AG04450 (cell line): ENCODE data around the gene EYA4. TPM values are rescaled to one million over a fixed set of nuclear protein-coding genes. Genes with fewer than 3 reads are reported as not detected.

ENCODE experiments used
- CTCF ChIA-PET: fragments of 300-600, 350-600 bp; formaldehyde crosslinking; extraction: SDS; loops from one replicate; lab custom pipeline; 2022; ENCODE audit warnings: antibody characterized with exemption, inconsistent platforms; lab: Charles Lee
- POLR2A ChIA-PET: fragments of 350-600 bp; formaldehyde crosslinking; extraction: SDS; loops from one replicate; lab custom pipeline; 2021; ENCODE audit warnings: antibody characterized with exemption, inconsistent platforms; lab: Yijun Ruan, JAX
- DNase-seq: peaks from one replicate; pipeline ENCODE4 v3.0.0-alpha.2; 2011; ENCODE audit warnings: low read depth, low spot score
- H3K27ac ChIP-seq: one replicate; pipeline ENCODE4 v1.5.1; 2012; ENCODE audit warnings: low read depth, low read length, control low read depth
- H3K27me3 ChIP-seq: one replicate; pipeline ENCODE4 v1.6.0; 2012; ENCODE audit warnings: low read length; ENCODE audit not compliant: control insufficient read depth, insufficient read depth
- H3K4me3 ChIP-seq: 2 replicates; pipeline ENCODE4 v1.5.1; 2011; ENCODE audit warnings: mild to moderate bottlenecking, low read depth, low read length, control low read depth
- H3K9me3 ChIP-seq: 2 replicates; pipeline ENCODE4 v1.5.1; 2012; ENCODE audit warnings: low read length; ENCODE audit not compliant: control insufficient read depth, insufficient read depth
- CTCF ChIP-seq: IDR thresholded peaks from 2 replicates; pipeline ENCODE4 v1.5.1; 2011; ENCODE audit warnings: low read depth, low read length, control low read depth, inconsistent platforms
- polyA plus RNA-seq: library from polyadenylated mRNA; depleted of rRNA; stranded (reverse); fragments of >200 nt; gene quantifications from 2 replicates; pipeline ENCODE4 v1.2.3, GENCODE V29; 2011

EYA4 gene
- polyA plus RNA-seq, 1 experiment, result 37.8 TPM

DNA sequence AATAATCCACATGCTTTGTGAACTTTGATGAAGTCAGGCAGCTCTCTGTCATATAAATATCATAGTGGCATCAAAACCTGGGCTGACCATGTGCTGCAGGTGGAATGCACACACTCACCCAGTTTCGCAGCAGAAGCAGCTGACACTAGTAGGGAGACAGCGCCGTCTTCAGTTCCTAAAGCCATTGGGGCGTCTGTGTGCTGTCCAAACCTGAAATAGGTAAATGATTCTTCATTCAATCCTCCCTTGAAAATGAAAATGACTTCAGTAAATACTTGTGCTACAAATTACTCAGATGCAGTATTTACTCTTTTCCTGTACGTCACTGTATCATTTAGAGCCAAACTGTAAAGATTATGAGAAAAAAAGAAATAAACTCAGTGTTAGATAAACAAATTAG is 127.5 kb downstream of the EYA4 start:
- Histone ChIP-seq H3K4me3 (no peak overlapping the region), H3K27me3 (no peaks in the 10 kb centered on the region), H3K9me3 (no peaks in the 10 kb centered on the region), H3K27ac (no peak overlapping the region)
- POLR2A ChIA-PET, result no interaction called here
- CTCF ChIA-PET, result no interaction called here
- TF ChIP-seq CTCF, result peak; percentile 12; the same call in 1 of the 2 replicates
- no peak for DNase-seq

GRCh38 chr6:133369773-133370272 is 128.7 kb downstream of the EYA4 start:
- DNase-seq, result no peak
- ChIA-PET CTCF (no interaction called here), POLR2A (no interaction called here)
- H3K4me3 ChIP-seq, result no peak overlapping the region
- no peak overlapping the region for H3K27ac ChIP-seq
- TF ChIP-seq CTCF, result no peak
- no peaks in the 10 kb centered on the region for H3K27me3 ChIP-seq
- no peaks in the 10 kb centered on the region for H3K9me3 ChIP-seq

DNA sequence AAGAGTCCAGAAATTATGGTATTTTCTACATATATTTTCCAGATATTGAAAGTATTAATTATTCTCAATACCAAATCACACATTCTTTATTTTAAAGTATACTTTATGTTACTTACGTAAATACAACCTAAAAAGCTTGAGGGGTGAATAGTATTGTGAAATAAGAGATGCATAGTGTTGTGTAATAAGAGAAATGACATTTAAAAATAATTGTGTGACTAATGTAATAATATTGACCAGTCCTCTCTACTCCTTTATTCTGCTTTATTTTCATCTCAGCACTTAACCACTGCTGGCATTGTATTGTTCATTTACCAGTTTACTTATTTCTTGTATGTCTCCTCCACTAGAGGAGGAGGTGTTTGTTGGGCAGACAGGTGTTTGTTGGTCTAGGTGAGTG is 135.6 kb downstream of the EYA4 start:
- TF ChIP-seq CTCF, result no peak
- DNase-seq, result no peak
- POLR2A ChIA-PET, result interaction anchor here (0.7 kb wide), 1 partner anchor 12 kb away, joined by 7 read pairs; no protein-coding TSS in a partner anchor
- no peak overlapping the region for H3K27ac ChIP-seq
- no peak overlapping the region for H3K4me3 ChIP-seq
- no peaks in the 10 kb centered on the region for H3K9me3 ChIP-seq
- CTCF ChIA-PET, result no interaction called here
- H3K27me3 ChIP-seq, result no peaks in the 10 kb centered on the region

DNA sequence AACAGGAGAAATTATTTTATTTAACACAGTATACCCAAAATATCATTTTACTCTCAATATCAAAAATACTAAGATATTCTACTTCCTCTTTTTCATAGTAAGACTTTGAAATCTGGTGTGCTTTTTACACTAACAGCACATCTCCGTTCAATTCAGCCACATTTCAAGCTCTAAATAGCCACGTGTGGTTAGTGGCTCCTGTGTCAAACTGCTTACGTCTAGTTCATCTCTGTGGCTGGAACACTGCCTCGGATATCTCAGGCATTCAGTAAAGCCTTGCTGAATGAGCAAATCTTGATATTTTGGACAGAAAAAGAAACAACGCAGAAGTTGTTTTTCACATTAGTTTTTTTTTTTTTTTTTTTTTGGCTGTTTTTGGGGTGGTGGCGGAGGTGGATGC is 136.1 kb downstream of the EYA4 start:
- Histone ChIP-seq H3K27me3 (no peaks in the 10 kb centered on the region), H3K9me3 (no peaks in the 10 kb centered on the region), H3K4me3 (no peak overlapping the region), H3K27ac (no peak overlapping the region)
- CTCF ChIA-PET, result no interaction called here
- DNase-seq, result no peak
- POLR2A ChIA-PET, result interaction anchor here (0.7 kb wide), 1 partner anchor 12 kb away, joined by 7 read pairs; no protein-coding TSS in a partner anchor
- no peak for TF ChIP-seq CTCF

DNA sequence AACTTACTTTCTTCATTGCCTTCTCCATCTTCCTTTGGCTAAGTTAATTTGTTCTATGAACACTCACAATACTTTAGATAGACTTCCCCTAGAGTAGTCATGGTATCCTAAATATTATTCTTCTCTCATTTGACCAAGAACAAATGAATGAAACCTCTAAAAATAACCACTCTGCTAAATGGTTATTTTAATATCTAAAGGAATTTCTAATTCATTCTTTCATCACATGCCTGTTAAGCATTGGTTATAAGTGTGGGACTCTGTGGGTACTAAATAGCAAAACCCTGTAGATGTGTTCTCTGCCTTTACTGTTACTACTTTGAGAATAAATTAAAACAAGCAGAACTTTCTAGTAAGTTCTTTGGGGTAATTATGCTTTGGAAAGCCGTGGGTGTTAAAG is 138.9 kb downstream of the EYA4 start:
- H3K4me3 ChIP-seq, result no peak overlapping the region
- no peaks in the 10 kb centered on the region for H3K27me3 ChIP-seq
- CTCF ChIA-PET, result no interaction called here
- H3K9me3 ChIP-seq, result no peaks in the 10 kb centered on the region
- POLR2A ChIA-PET, result no interaction called here
- no peak overlapping the region for H3K27ac ChIP-seq
- TF ChIP-seq CTCF, result no peak
- no peak for DNase-seq
